HepG2 (cell line): ENCODE results near the gene FOSB. TPM values are rescaled to one million over a fixed set of nuclear protein-coding genes. Genes with fewer than 3 reads are reported as not detected.

ENCODE experiments used
- ARNT ChIP-seq: fragments of 450-650 bp; IDR thresholded peaks from 2 replicates; pipeline ENCODE4 v1.6.1; 2017
- CCDC6 ChIP-seq: sonication (generic); formaldehyde crosslinking; IDR thresholded peaks from 2 replicates; pipeline ENCODE4 v1.8.1; 2022; ENCODE audit warnings: mild to moderate bottlenecking, missing genetic modification reagents, moderate library complexity
- HNF4G ChIP-seq, 2 experiments: sonication (generic) in 1 of 2; formaldehyde crosslinking in 1 of 2; IDR thresholded peaks; 2 replicates each; pipeline versions ENCODE4 v1.4.0 to v1.6.1; 2011 to 2020; ENCODE audit warnings: borderline replicate concordance in 2 of 2, low read depth in 2 of 2, mild to moderate bottlenecking in 2 of 2, low read length in 1 of 2, missing genetic modification reagents in 1 of 2, moderate library complexity in 1 of 2
- HNRNPH1 ChIP-seq: fragments of 200-400 bp; formaldehyde crosslinking; optimal IDR thresholded peaks from 2 replicates; pipeline ENCODE3; 2017; ENCODE audit warnings: mild to moderate bottlenecking, low read depth, low read length
- HOXA3 ChIP-seq: sonication (generic); formaldehyde crosslinking; IDR thresholded peaks from 2 replicates; pipeline ENCODE4 v1.5.0; 2020; ENCODE audit warnings: missing genetic modification reagents
- IRX3 ChIP-seq: sonication (generic); formaldehyde crosslinking; IDR thresholded peaks from 2 replicates; pipeline ENCODE4 v1.8.1; 2023; ENCODE audit warnings: mild to moderate bottlenecking, low read depth, missing genetic modification reagents, borderline replicate concordance
- KMT2B ChIP-seq: IDR thresholded peaks from 2 replicates; pipeline ENCODE4 v1.6.1; 2016; ENCODE audit warnings: missing genetic modification reagents, missing compliant biosample characterization
- MATR3 ChIP-seq: sonication (generic); formaldehyde crosslinking; IDR thresholded peaks from 2 replicates; pipeline ENCODE4 v1.4.0; 2020; ENCODE audit warnings: missing genetic modification reagents
- MEIS2 ChIP-seq: sonication (generic); formaldehyde crosslinking; IDR thresholded peaks from 2 replicates; pipeline ENCODE4 v1.9.0; 2021; ENCODE audit warnings: mild to moderate bottlenecking, missing genetic modification reagents
- MTA1 ChIP-seq: sonication (generic); formaldehyde crosslinking; IDR thresholded peaks from 2 replicates; pipeline ENCODE4 v1.4.0; 2020; ENCODE audit warnings: missing genetic modification reagents, mild to moderate bottlenecking, borderline replicate concordance
- SNAI1 ChIP-seq: sonication (generic); formaldehyde crosslinking; IDR thresholded peaks from 2 replicates; pipeline ENCODE4 v1.5.0; 2020; ENCODE audit warnings: mild to moderate bottlenecking, missing genetic modification reagents, borderline replicate concordance
- TAF15 ChIP-seq: fragments of 200-400 bp; formaldehyde crosslinking; IDR thresholded peaks from one replicate; pipeline ENCODE4 v1.6.1; 2018; ENCODE audit warnings: mild to moderate bottlenecking, low read depth, low read length; ENCODE audit not compliant: poor library complexity, severe bottlenecking
- TBP ChIP-seq: sonication (generic); formaldehyde crosslinking; IDR thresholded peaks from 2 replicates; pipeline ENCODE4 v1.5.0; 2020; ENCODE audit warnings: missing genetic modification reagents
- TEAD2 ChIP-seq: sonication (generic); formaldehyde crosslinking; IDR thresholded peaks from 2 replicates; pipeline ENCODE4 v1.9.0; 2021; ENCODE audit warnings: missing genetic modification reagents
- TGIF2 ChIP-seq: IDR thresholded peaks from 2 replicates; pipeline ENCODE4 v1.6.1; 2016; ENCODE audit warnings: control low read depth, missing compliant biosample characterization
- ZBTB10 ChIP-seq: sonication (generic); formaldehyde crosslinking; IDR thresholded peaks from 2 replicates; pipeline ENCODE4 v1.4.0; 2020; ENCODE audit warnings: missing genetic modification reagents, borderline replicate concordance
- ZBTB7A ChIP-seq: sonication (generic); formaldehyde crosslinking; IDR thresholded peaks from 2 replicates; pipeline ENCODE4 v1.8.0; 2022; ENCODE audit warnings: mild to moderate bottlenecking, missing genetic modification reagents
- ZMYM2 ChIP-seq: sonication (generic); formaldehyde crosslinking; IDR thresholded peaks from 2 replicates; pipeline ENCODE4 v1.8.0; 2022; ENCODE audit warnings: mild to moderate bottlenecking, missing genetic modification reagents
- ZNF281 ChIP-seq: sonication (generic); formaldehyde crosslinking; IDR thresholded peaks from 2 replicates; pipeline ENCODE4 v1.4.0; 2020; ENCODE audit warnings: missing genetic modification reagents, borderline replicate concordance
- ZNF703 ChIP-seq: sonication (generic); formaldehyde crosslinking; IDR thresholded peaks from 2 replicates; pipeline ENCODE4 v1.5.1; 2020; ENCODE audit warnings: missing genetic modification reagents, mild to moderate bottlenecking, moderate library complexity, borderline replicate concordance
- ZNF724P ChIP-seq: sonication (generic); formaldehyde crosslinking; IDR thresholded peaks from 2 replicates; pipeline ENCODE4 v1.8.0; 2022; ENCODE audit warnings: missing genetic modification reagents, borderline replicate concordance
- ZNF747 ChIP-seq: sonication (generic); formaldehyde crosslinking; IDR thresholded peaks from 2 replicates; pipeline ENCODE4 v1.8.1; 2023; ENCODE audit warnings: missing genetic modification reagents, mild to moderate bottlenecking, borderline replicate concordance
- ZNF800 ChIP-seq: sonication (generic); formaldehyde crosslinking; IDR thresholded peaks from 2 replicates; pipeline ENCODE4 v1.4.0; 2020; ENCODE audit warnings: missing genetic modification reagents
- ZNF891 ChIP-seq: sonication (generic); formaldehyde crosslinking; IDR thresholded peaks from 2 replicates; pipeline ENCODE4 v1.5.0; 2020; ENCODE audit warnings: mild to moderate bottlenecking, missing genetic modification reagents
- ZSCAN25 ChIP-seq: sonication (generic); formaldehyde crosslinking; IDR thresholded peaks from 2 replicates; pipeline ENCODE4 v1.8.0; 2022; ENCODE audit warnings: mild to moderate bottlenecking, missing genetic modification reagents
- polyA plus RNA-seq, 8 experiments: library from polyadenylated mRNA; depleted of rRNA in 3 of 8; stranded (reverse) in 7 of 8; unstranded in 1 of 8; fragments of >200 nt; fragmentation: Illumina TruSeq in 4 of 8; extraction: Trizol in 4 of 8; gene quantifications; 2 replicates each; pipeline versions ENCODE4 v1.2.1 to v1.2.3, GENCODE V29; 2011 to 2016; ENCODE audit warnings: low read depth in 4 of 8, missing spikeins in 1 of 8, mixed read lengths in 1 of 8; ENCODE audit not compliant: insufficient read depth in 1 of 8
- total RNA-seq, 5 experiments: library from RNA; depleted of rRNA; stranded (reverse); fragments of >200 nt; fragmentation: Illumina TruSeq; extraction: Trizol; gene quantifications; 2 replicates each; pipeline ENCODE4 v1.2.3, GENCODE V29; 2016; ENCODE audit warnings: low read depth in 1 of 5

The FOSB gene
- total and polyA plus RNA-seq, 2 of the 13 experiments (the other 11 are each of a cell fraction or from before 2014, with no cell fraction given): 2.8 to 6.0 TPM

DNA sequence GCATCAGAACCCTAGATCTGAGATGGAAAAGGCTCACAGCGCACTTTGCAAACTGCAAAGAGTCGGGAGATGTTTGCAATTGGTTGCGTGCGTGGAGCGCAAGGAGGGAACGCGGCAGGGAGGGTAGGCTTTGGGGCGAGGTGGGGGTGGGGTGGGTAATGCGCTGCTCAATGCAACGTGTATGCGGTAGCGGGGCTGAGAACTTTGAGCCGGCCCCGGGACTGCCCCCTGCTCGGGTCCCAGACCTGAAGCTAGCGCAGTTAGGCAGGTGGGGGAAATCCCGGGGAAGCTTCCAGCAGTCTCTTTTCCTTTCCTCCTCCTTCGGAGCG is 971 bp downstream of the FOSB start (continued):
- TF ChIP-seq ZNF281: 0 out of 2 replicates have a peak, but pooled peaks have one; percentile 34
- TF ChIP-seq ZNF703 (CRISPR knock-in tag): no peak
- TF ChIP-seq IRX3: no peak
- TF ChIP-seq TEAD2 (CRISPR knock-in tag): no peak
- no peak for TF ChIP-seq HNRNPH1
- TF ChIP-seq TAF15: no peak
- 0 out of 2 replicates have a peak, but pooled peaks have one; percentile 15 for TF ChIP-seq ZNF724P (CRISPR knock-in tag)
- TF ChIP-seq SNAI1: 0 out of 2 replicates have a peak, but pooled peaks have one; percentile 45
- TF ChIP-seq ZMYM2: 0 out of 2 replicates have a peak, but pooled peaks have one; percentile 46
- no peak for TF ChIP-seq ARNT
- TF ChIP-seq ZNF891 (CRISPR knock-in tag): peak; percentile 5; the same call in 1 of the 2 replicates
- peak; percentile 22; the same call in 1 of the 2 replicates for TF ChIP-seq HNF4G (IDR thresholded peaks at IDR 0.05; ENCODE audit: borderline replicate concordance, low read depth, low read length)
- no peak for TF ChIP-seq HNF4G (CRISPR knock-in tag; IDR thresholded peaks at IDR 0.05; ENCODE audit: borderline replicate concordance, low read depth)
- TF ChIP-seq HOXA3: no peak
- no peak for TF ChIP-seq ZBTB10 (CRISPR knock-in tag)
- no peak for TF ChIP-seq TGIF2 (CRISPR knock-in tag)
- no peak for TF ChIP-seq TBP
- TF ChIP-seq ZSCAN25 (CRISPR knock-in tag): no peak
- TF ChIP-seq ZNF800: no peak
- TF ChIP-seq MATR3 (CRISPR knock-in tag): no peak
- TF ChIP-seq CCDC6 (CRISPR knock-in tag): 0 out of 2 replicates have a peak, but pooled peaks have one; percentile 61
- TF ChIP-seq MTA1: no peak
- no peak for TF ChIP-seq MEIS2 (CRISPR knock-in tag)
- TF ChIP-seq ZNF747 (CRISPR knock-in tag): no peak
- TF ChIP-seq ZBTB7A: no peak
- no peak for TF ChIP-seq KMT2B (CRISPR knock-in tag)
